HCT116 (cell line): ENCODE data around the gene ATRIP. TPM values are rescaled to one million over a fixed set of nuclear protein-coding genes. Genes with fewer than 3 reads are reported as not detected.

Source experiments
- ATAC-seq: fragments of 200-7000 bp; cut with Tn5 transposase; 2 replicates; pipeline ENCODE4 v1.9.1; 2020; ENCODE audit warnings: mild to moderate bottlenecking, moderate library complexity
- BruUV-seq: library from RNA; stranded (reverse); fragments of 400-500 nt; replicated peaks from 2 replicates; lab custom pipeline; 2021; lab: Mats Ljungman, UMichigan
- CTCF ChIA-PET: fragments of 300-600 bp; sonication (Branson Sonifier 250); formaldehyde crosslinking; loops from one replicate; lab custom pipeline; 2021; ENCODE audit warnings: antibody characterized with exemption; lab: Charles Lee
- POLR2A ChIA-PET: fragments of 300-600, 350-600 bp; sonication (Branson Sonifier 250); formaldehyde crosslinking; loops from one replicate; lab custom pipeline; 2021; ENCODE audit warnings: antibody characterized with exemption; lab: Charles Lee
- RAD21 ChIA-PET, 2 experiments: fragments of 300-600 bp; sonication (Branson Sonifier 250); formaldehyde crosslinking; loops; one replicate each; lab custom pipeline; 2023; ENCODE audit warnings: low total read pairs in 2 of 2; ENCODE audit not compliant: uncharacterized antibody in 2 of 2, unreplicated experiment in 2 of 2, low non-redundant PET in 1 of 2; lab: Charles Lee
- DNase-seq: peaks from one replicate; pipeline ENCODE4 v3.0.0-alpha.2; 2010; ENCODE audit warnings: low read depth, low spot score
- H2AFZ ChIP-seq: fragments of 200-600 bp; shearing (Covaris generic), sonication (generic); 2 replicates; pipeline ENCODE4 v1.6.1; 2017; ENCODE audit warnings: low read depth, mixed run types, mixed read lengths, antibody characterized with exemption, low read length; ENCODE audit not compliant: poor library complexity, severe bottlenecking
- H3K27ac ChIP-seq: 2 replicates; pipeline ENCODE4 v1.5.1; 2012; ENCODE audit warnings: low read depth, low read length
- H3K27me3 ChIP-seq: fragments of 200-600 bp; sonication (generic); 2 replicates; pipeline ENCODE4 v1.6.1; 2016; ENCODE audit warnings: mixed run types, low read length, mixed read lengths; ENCODE audit not compliant: insufficient read depth
- H3K36me3 ChIP-seq, 2 experiments: fragments of 200-500 bp in 1 of 2; fragments of 200-600 bp in 1 of 2; sonication (Bioruptor generic) in 1 of 2; sonication (generic) in 1 of 2; 2 replicates each; pipeline versions ENCODE4 v1.5.1 to v1.6.1; 2014 to 2016; ENCODE audit warnings: low read length in 2 of 2, inconsistent platforms in 1 of 2, mixed read lengths in 1 of 2, mixed run types in 1 of 2; ENCODE audit not compliant: insufficient read depth in 2 of 2, control insufficient read depth in 1 of 2
- H3K4me1 ChIP-seq, 2 experiments: fragments of 200-600 bp in 1 of 2; sonication (generic) in 1 of 2; 2 replicates each; pipeline versions ENCODE4 v1.5.1 to v1.6.1; 2012 to 2017; ENCODE audit warnings: low read length in 2 of 2, inconsistent platforms in 1 of 2, mild to moderate bottlenecking in 1 of 2, mixed read lengths in 1 of 2, mixed run types in 1 of 2, moderate library complexity in 1 of 2; ENCODE audit not compliant: insufficient read depth in 2 of 2, control insufficient read depth in 1 of 2
- H3K4me2 ChIP-seq: fragments of 200-600 bp; sonication (generic); 2 replicates; pipeline ENCODE4 v1.6.1; 2017; ENCODE audit warnings: mixed run types, low read length, mixed read lengths
- H3K4me3 ChIP-seq, 2 experiments: fragments of 200-600 bp in 1 of 2; sonication (generic) in 1 of 2; replicated peaks in 1 of 2; 2 replicates each; pipeline ENCODE4 v1.5.1; 2011 to 2016; ENCODE audit warnings: low read length in 2 of 2, control low read depth in 1 of 2, low read depth in 1 of 2, mild to moderate bottlenecking in 1 of 2, mixed read lengths in 1 of 2, mixed run types in 1 of 2
- H3K79me2 ChIP-seq: fragments of 200-600 bp; sonication (generic); 2 replicates; pipeline ENCODE4 v1.6.1; 2017; ENCODE audit warnings: mild to moderate bottlenecking, mixed run types, low read length, moderate library complexity, mixed read lengths; ENCODE audit not compliant: insufficient read depth
- H3K9ac ChIP-seq: fragments of 200-600 bp; sonication (generic); 2 replicates; pipeline ENCODE4 v1.6.1; 2016; ENCODE audit warnings: low read length, mixed read lengths
- H3K9me2 ChIP-seq: fragments of 200-600 bp; sonication (generic), shearing (Covaris generic); 2 replicates; pipeline ENCODE4 v1.6.1; 2017; ENCODE audit warnings: mixed run types, mild to moderate bottlenecking, moderate library complexity; ENCODE audit not compliant: insufficient read depth
- H3K9me3 ChIP-seq, 2 experiments: fragments of 200-500 bp in 1 of 2; fragments of 200-600 bp in 1 of 2; sonication (Bioruptor generic) in 1 of 2; sonication (generic) in 1 of 2; 2 replicates each; pipeline ENCODE4 v1.6.1; 2014 to 2017; ENCODE audit warnings: low read length in 2 of 2, mixed read lengths in 2 of 2, inconsistent platforms in 1 of 2, low read depth in 1 of 2, mild to moderate bottlenecking in 1 of 2, mixed run types in 1 of 2, moderate library complexity in 1 of 2; ENCODE audit not compliant: control insufficient read depth in 1 of 2, insufficient read depth in 1 of 2
- H4K20me1 ChIP-seq: fragments of 200-600 bp; sonication (generic), shearing (Covaris generic); 2 replicates; pipeline ENCODE4 v1.6.1; 2017; ENCODE audit warnings: mixed run types, mild to moderate bottlenecking, moderate library complexity; ENCODE audit not compliant: insufficient read depth
- CBX3 ChIP-seq: IDR thresholded peaks from 2 replicates; pipeline ENCODE4 v1.6.1; 2012; ENCODE audit warnings: low read depth
- CEBPB ChIP-seq: IDR thresholded peaks from 2 replicates; pipeline ENCODE4 v1.6.1; 2012; ENCODE audit warnings: low read depth
- CTCF ChIP-seq, 3 experiments: fragments of 200-600 bp in 1 of 3; sonication (generic) in 1 of 3; IDR thresholded peaks in 2 of 3; conservative IDR thresholded peaks in 1 of 3; 2 replicates each; pipeline ENCODE4 v1.5.1; 2012 to 2017; ENCODE audit warnings: low read depth in 2 of 3, low read length in 2 of 3, antibody characterized with exemption in 1 of 3, borderline replicate concordance in 1 of 3, control low read depth in 1 of 3, mild to moderate bottlenecking in 1 of 3, mixed read lengths in 1 of 3, mixed run types in 1 of 3, moderate library complexity in 1 of 3; ENCODE audit not compliant: insufficient read depth in 1 of 3
- EGR1 ChIP-seq: IDR thresholded peaks from 2 replicates; pipeline ENCODE4 v1.6.1; 2012; ENCODE audit warnings: low read depth
- FOSL1 ChIP-seq: IDR thresholded peaks from 2 replicates; pipeline ENCODE4 v1.6.1; 2012; ENCODE audit warnings: low read depth
- POLR2AphosphoS5 ChIP-seq: IDR thresholded peaks from 2 replicates; pipeline ENCODE4 v1.6.1; 2011; ENCODE audit warnings: mild to moderate bottlenecking, low read depth, low read length, moderate library complexity
- RAD21 ChIP-seq: IDR thresholded peaks from 2 replicates; pipeline ENCODE4 v1.6.1; 2012; ENCODE audit warnings: low read depth, mild to moderate bottlenecking
- SP1 ChIP-seq: IDR thresholded peaks from 2 replicates; pipeline ENCODE4 v1.6.1; 2012; ENCODE audit warnings: low read depth
- ZBTB33 ChIP-seq: IDR thresholded peaks from 2 replicates; pipeline ENCODE4 v1.6.1; 2011; ENCODE audit warnings: mild to moderate bottlenecking, low read length, moderate library complexity; ENCODE audit not compliant: insufficient replicate concordance; ENCODE audit errors: extremely low read depth
- intact Hi-C: fragments of 100-400 bp; cut with micrococcal nuclease; formaldehyde crosslinking; loops from 2 replicates; pipeline ENCODE4 v1.10.0; 2022
- total RNA-seq: library from RNA; stranded (reverse); gene quantifications from one replicate; pipeline ENCODE4 v1.2.1, GENCODE V29; 2021; ENCODE audit not compliant: unreplicated experiment
- TF ChIP-seq, protein P1 (sequence below): IDR thresholded peaks from 2 replicates; pipeline ENCODE4 v1.6.1; 2012

The ATRIP gene
- total RNA-seq, 1 experiment from 2014 or later = 15.6 TPM

DNA sequence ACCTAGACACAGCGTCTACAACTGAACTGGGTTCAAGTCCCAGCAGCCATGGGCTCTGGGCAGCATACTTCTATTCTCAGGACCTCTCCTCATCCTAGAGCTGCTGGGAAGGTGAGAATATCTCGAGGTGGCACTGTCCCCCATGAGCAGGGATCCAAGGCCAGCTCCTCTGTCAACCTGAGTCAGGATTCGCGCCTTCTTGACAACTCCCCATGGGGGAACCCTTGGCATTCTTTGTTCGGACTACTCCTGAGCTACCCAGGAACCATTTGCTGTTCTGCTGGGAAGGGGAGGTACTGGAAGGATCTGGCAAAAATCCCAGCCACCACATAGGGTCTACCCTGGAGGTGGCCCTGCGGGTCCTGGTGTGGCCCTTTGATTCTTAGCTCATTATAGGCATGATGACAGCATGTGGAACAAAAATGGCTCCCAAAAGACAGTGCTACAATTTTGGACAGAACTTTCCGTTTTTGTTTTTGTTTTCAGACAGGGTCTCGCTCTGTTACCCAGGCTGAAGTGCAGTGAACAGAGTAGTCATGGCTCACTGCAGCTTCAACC lies 38.9 kb upstream of the ATRIP start:
- no peak overlapping the region for H3K27ac ChIP-seq
- H3K9me2 ChIP-seq = no peaks in the 10 kb centered on the region
- no peak overlapping the region for H3K9ac ChIP-seq
- H3K4me2 ChIP-seq = no peak overlapping the region
- TF ChIP-seq FOSL1 (no peak), CTCF (IDR thresholded peaks at IDR 0.05 in 2 of 3, conservative IDR thresholded peaks at IDR 0.05 in 1 of 3; ENCODE audit: borderline replicate concordance in 1 of 3, insufficient read depth in 1 of 3, low read depth in 2 of 3, low read length in 2 of 3) (no peak), ZBTB33 (no peak), RAD21 (no peak), EGR1 (no peak), SP1 (no peak), CBX3 (no peak), POLR2AphosphoS5 (no peak), CEBPB (no peak)
- TF ChIP-seq, protein P1, sequence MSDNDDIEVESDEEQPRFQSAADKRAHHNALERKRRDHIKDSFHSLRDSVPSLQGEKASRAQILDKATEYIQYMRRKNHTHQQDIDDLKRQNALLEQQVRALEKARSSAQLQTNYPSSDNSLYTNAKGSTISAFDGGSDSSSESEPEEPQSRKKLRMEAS = no peak
- intact Hi-C loops = no loop called here
- no peaks in the 10 kb centered on the region for H3K79me2 ChIP-seq
- H2AFZ ChIP-seq = no peak overlapping the region
- ChIA-PET CTCF (interaction anchor here (1.9 to 2.6 kb wide), 2 partner anchors 28 to 33 kb away, joined by 6 to 17 read pairs; partner anchors contain the start of genes CCDC51 and TMA7), RAD21 (interaction anchor here in 1 of 2 experiments (0.6 kb wide), 1 partner anchor 592 kb away, joined by 7 read pairs; no protein-coding TSS in a partner anchor), POLR2A (no interaction called here)
- BruUV-seq = no TSS peak
- H3K4me3 ChIP-seq = no peak overlapping the region
- no peaks in the 10 kb centered on the region for H3K27me3 ChIP-seq
- DNase-seq = no peak
- no peak for ATAC-seq
- H3K36me3 ChIP-seq = peaks cover 2 to 3% of the 10 kb centered on the region in 2 experiments; a peak in 2 of 4 replicates
- no peaks in the 10 kb centered on the region for H3K9me3 ChIP-seq
- peaks cover 2 to 17% of the 10 kb centered on the region in 2 experiments; a peak in 3 of 4 replicates for H3K4me1 ChIP-seq
- H4K20me1 ChIP-seq = no peaks in the 10 kb centered on the region
